B cell (primary cell): ENCODE measurements around the gene PDZK1.

ENCODE experiments used
- EZH2 ChIP-seq: IDR thresholded peaks from 2 replicates; pipeline ENCODE4 v1.6.1; 2012; ENCODE audit warnings: borderline replicate concordance, low read depth, mild to moderate bottlenecking, moderate library complexity, low read length; ENCODE audit not compliant: insufficient read depth, poor library complexity, severe bottlenecking
- TF ChIP-seq, protein P1 (sequence below): fragments of 200-600 bp; IDR thresholded peaks from one replicate; pipeline ENCODE4 v1.8.0; 2022; ENCODE audit warnings: antibody characterized with exemption, mild to moderate bottlenecking

DNA sequence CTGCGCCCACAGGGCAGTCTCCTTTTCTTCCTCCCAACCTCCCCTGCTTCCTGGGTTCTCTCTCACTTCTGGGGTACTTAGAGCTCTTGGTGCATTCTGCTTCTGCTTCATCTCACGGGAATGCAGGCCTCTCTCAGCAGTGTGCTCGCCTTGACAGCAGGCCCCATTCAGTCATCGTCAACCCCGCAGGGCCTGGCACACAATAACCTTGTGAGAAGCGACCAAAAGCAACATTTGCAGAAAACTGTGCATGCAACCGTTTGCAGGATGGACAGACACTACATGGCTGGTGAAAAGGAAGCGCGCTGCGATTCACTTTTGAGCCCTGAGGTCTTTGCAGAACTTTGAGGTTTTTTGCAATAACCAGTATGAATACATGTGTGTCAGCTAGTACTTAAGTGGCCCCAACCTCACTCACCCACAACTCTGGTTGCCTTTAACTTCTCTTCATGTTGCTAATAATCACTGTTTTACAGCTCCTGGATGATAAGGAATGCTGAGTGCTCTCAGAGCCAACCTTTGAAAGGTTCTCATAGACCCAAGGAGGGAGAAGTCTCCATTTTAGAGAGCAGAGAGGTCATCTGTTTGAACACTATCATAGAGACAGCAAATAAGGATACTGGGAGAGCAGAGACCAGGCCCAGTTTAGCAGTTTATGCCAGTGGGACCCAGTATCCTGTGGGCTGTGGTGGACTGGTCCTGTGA lies 9.6 kb upstream of the PDZK1 start:
- TF ChIP-seq, protein P1, sequence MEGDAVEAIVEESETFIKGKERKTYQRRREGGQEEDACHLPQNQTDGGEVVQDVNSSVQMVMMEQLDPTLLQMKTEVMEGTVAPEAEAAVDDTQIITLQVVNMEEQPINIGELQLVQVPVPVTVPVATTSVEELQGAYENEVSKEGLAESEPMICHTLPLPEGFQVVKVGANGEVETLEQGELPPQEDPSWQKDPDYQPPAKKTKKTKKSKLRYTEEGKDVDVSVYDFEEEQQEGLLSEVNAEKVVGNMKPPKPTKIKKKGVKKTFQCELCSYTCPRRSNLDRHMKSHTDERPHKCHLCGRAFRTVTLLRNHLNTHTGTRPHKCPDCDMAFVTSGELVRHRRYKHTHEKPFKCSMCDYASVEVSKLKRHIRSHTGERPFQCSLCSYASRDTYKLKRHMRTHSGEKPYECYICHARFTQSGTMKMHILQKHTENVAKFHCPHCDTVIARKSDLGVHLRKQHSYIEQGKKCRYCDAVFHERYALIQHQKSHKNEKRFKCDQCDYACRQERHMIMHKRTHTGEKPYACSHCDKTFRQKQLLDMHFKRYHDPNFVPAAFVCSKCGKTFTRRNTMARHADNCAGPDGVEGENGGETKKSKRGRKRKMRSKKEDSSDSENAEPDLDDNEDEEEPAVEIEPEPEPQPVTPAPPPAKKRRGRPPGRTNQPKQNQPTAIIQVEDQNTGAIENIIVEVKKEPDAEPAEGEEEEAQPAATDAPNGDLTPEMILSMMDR: no peak
- no peak for TF ChIP-seq EZH2
